Gastroesophageal sphincter (tissue), 4 donors: Measurements from ENCODE around the gene ANKRD40CL. TPM values are rescaled to one million over a fixed set of nuclear protein-coding genes. Genes with fewer than 3 reads are reported as not detected.

Experiments
- ATAC-seq: fragments of 150-250 bp; one replicate; pipeline ENCODE4 v1.9.1; 2016; ENCODE audit warnings: mild to moderate bottlenecking, moderate library complexity
- H3K27ac ChIP-seq, 4 donors: fragments of 200-600 bp; sonication (generic) in 3 of 4; 1 replicate in 3 of 4; 2 replicates in 1 of 4; pipeline ENCODE4 v1.5.1; 2016 to 2019
- H3K27me3 ChIP-seq: fragments of 200-600 bp; sonication (generic); one replicate; pipeline ENCODE4 v1.5.1; 2019
- H3K36me3 ChIP-seq, 2 donors: fragments of 200-600 bp; sonication (generic); one replicate each; pipeline ENCODE4 v1.5.1; 2019; ENCODE audit warnings: control low read depth in 1 of 2
- H3K4me1 ChIP-seq, 3 donors: fragments of 200-600 bp; sonication (generic); 1 replicate in 2 of 3; 2 replicates in 1 of 3; pipeline ENCODE4 v1.5.1; 2016 to 2019; ENCODE audit warnings: control low read depth in 2 of 3
- H3K4me3 ChIP-seq, 2 donors: fragments of 200-600 bp; sonication (generic); one replicate each; pipeline ENCODE4 v1.5.1; 2019; ENCODE audit warnings: mild to moderate bottlenecking in 1 of 2, moderate library complexity in 1 of 2
- H3K9me3 ChIP-seq, 3 donors: fragments of 200-600 bp; sonication (generic); one replicate each; pipeline ENCODE4 v1.5.1; 2017 to 2019; ENCODE audit warnings: control low read depth in 2 of 3
- EP300 ChIP-seq: sonication (generic); formaldehyde crosslinking; IDR thresholded peaks from one replicate; pipeline ENCODE4 v1.6.1; 2017; ENCODE audit warnings: antibody characterized with exemption, mild to moderate bottlenecking
- POLR2A ChIP-seq, 2 donors: fragments of 450-650 bp; IDR thresholded peaks; one replicate each; pipeline ENCODE4 v1.6.1; 2017; ENCODE audit warnings: antibody characterized with exemption in 2 of 2, mild to moderate bottlenecking in 2 of 2, moderate library complexity in 1 of 2
- POLR2AphosphoS5 ChIP-seq: sonication (generic); formaldehyde crosslinking; IDR thresholded peaks from one replicate; pipeline ENCODE4 v1.6.1; 2017; ENCODE audit warnings: antibody characterized with exemption
- WGBS, 2 donors: methylation state at CpG; one replicate each; pipeline ENCODE4 v1.1.5; 2018; ENCODE audit warnings: low coverage in 1 of 2; 5-methylcytosine and 5-hydroxymethylcytosine counted together
- total RNA-seq, 4 donors: library from RNA; depleted of rRNA; stranded (reverse); fragments of >200 nt; gene quantifications; one replicate each; pipeline ENCODE4 v1.1.0, GENCODE V29; 2016
- TF ChIP-seq, protein P1 (sequence below), 4 experiments: fragments of 200-600 bp in 2 of 4; fragments of 450-650 bp in 2 of 4; sonication (generic) in 1 of 4; IDR thresholded peaks; one replicate each; pipeline ENCODE4 v1.5.1; 2017 to 2019; ENCODE audit warnings: antibody characterized with exemption in 4 of 4, mild to moderate bottlenecking in 2 of 4, moderate library complexity in 2 of 4

Gene ANKRD40CL, protein sequence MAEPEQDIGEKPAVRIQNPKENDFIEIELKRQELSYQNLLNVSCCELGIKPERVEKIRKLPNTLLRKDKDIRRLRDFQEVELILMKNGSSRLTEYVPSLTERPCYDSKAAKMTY
- not detected for total RNA-seq

DNA sequence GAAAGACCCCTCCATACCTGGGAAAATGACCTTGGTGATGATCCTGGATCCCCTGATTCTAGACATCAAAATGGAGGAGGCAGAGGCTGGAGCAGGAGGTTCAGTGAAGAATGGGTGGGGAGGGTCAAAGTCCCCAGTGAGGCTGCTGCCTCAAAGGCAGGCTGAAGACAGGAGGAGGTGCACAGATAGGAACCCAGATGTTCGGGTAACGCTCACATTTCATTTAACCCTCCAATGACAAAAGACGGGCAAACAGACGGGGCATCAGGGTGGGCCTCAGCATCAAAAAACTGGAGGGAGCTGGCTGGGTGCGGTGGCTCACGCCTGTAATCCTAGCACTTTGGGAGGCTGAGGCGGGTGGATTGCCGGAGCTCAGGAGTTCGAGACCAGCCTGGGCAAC, at the start of gene ANKRD40CL:
Gene ANKRD40CL, minus strand, starts transcription at position 73 of the 400 bp plus-strand sequence. CDS start 605 bp downstream, outside the sequence.
- TF ChIP-seq, protein P1, sequence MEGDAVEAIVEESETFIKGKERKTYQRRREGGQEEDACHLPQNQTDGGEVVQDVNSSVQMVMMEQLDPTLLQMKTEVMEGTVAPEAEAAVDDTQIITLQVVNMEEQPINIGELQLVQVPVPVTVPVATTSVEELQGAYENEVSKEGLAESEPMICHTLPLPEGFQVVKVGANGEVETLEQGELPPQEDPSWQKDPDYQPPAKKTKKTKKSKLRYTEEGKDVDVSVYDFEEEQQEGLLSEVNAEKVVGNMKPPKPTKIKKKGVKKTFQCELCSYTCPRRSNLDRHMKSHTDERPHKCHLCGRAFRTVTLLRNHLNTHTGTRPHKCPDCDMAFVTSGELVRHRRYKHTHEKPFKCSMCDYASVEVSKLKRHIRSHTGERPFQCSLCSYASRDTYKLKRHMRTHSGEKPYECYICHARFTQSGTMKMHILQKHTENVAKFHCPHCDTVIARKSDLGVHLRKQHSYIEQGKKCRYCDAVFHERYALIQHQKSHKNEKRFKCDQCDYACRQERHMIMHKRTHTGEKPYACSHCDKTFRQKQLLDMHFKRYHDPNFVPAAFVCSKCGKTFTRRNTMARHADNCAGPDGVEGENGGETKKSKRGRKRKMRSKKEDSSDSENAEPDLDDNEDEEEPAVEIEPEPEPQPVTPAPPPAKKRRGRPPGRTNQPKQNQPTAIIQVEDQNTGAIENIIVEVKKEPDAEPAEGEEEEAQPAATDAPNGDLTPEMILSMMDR (IDR thresholded peaks at IDR 0.05): no peak
- no peak for TF ChIP-seq EP300
- no peak for TF ChIP-seq POLR2AphosphoS5
- TF ChIP-seq POLR2A (IDR thresholded peaks at IDR 0.05): no peak
- Histone ChIP-seq H3K4me1 (peaks cover 0 to 35% (median 23%) of the 10 kb centered on the region in 3 donors), H3K27me3 (no peaks in the 10 kb centered on the region), H3K9me3 (no peaks in the 10 kb centered on the region), H3K4me3 (no peak within 1 kb of the TSS), H3K36me3 (no peaks in the 10 kb centered on the region), H3K27ac (no peak within 1 kb of the TSS)
- 79 to 100% methylated on average over 5 to 9 of the region's 9 CpGs for WGBS, 2 donors
- no peak for ATAC-seq

DNA sequence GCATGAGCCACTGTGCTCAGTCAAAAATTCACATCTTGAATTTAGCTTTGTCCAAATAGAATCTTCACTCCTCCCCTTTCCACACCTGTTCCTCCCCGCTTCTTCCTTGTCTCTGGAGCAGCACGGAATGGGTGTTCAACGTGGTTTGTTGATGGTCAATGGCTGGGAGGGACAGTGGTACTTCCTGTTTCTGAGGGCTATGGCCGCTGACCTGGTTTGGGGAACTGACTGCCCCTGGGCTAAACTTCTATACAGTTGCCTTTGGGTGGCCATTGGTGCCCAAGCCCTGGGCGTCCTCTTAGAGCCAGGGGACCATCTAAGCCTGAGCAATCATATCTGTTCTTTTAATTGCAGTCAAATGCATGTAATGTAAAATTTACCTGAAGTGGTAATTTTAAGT, 49.0 kb upstream of the ANKRD40CL start:
- no peak for ATAC-seq
- TF ChIP-seq POLR2AphosphoS5: no peak
- TF ChIP-seq EP300: no peak
- TF ChIP-seq, protein P1 (IDR thresholded peaks at IDR 0.05): no peak
- no peak for TF ChIP-seq POLR2A (IDR thresholded peaks at IDR 0.05)

DNA sequence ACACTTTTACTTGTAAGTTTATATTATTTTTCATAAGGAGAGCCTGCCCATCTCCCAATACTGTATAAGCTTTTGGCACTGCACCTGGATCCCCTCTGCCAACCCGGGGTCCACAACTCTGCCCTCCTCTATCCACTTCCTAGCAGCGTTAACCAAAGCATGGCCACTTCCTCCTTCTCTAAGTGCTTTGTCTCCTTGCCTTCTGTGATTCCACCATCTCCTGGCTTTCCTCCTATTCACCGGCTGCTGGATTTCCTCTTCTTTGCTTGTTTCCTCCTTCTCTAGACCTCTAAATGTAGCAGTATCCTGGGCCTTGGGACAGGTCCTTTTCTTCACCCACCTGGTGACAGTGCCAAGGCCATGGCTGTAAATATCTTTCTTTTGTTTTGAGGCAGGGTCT, 48.1 kb upstream of the ANKRD40CL start:
- WGBS, 2 donors: 43 to 92% methylated on average over 3 of the region's 3 CpGs
- no peaks in the 10 kb centered on the region for H3K9me3 ChIP-seq
- no peak overlapping the region for H3K4me3 ChIP-seq
- TF ChIP-seq POLR2AphosphoS5 (no peak), POLR2A (IDR thresholded peaks at IDR 0.05) (no peak), EP300 (no peak)
- TF ChIP-seq, protein P1 (IDR thresholded peaks at IDR 0.05): no peak
- no peaks in the 10 kb centered on the region for H3K27me3 ChIP-seq
- H3K36me3 ChIP-seq: no peaks in the 10 kb centered on the region
- ATAC-seq: no peak
- peaks cover 0 to 8% (median 0%) of the 10 kb centered on the region in 3 donors for H3K4me1 ChIP-seq
- H3K27ac ChIP-seq: no peak overlapping the region

More for the DNA sequence above, 49.0 kb upstream of the ANKRD40CL start:
- Histone ChIP-seq H3K4me1 (peaks cover 0 to 8% (median 0%) of the 10 kb centered on the region in 3 donors), H3K9me3 (no peaks in the 10 kb centered on the region), H3K4me3 (no peak overlapping the region), H3K27me3 (no peaks in the 10 kb centered on the region), H3K27ac (no peak overlapping the region), H3K36me3 (no peaks in the 10 kb centered on the region)
- 79 to 83% methylated on average over 4 to 5 of the region's 5 CpGs for WGBS, 2 donors

DNA sequence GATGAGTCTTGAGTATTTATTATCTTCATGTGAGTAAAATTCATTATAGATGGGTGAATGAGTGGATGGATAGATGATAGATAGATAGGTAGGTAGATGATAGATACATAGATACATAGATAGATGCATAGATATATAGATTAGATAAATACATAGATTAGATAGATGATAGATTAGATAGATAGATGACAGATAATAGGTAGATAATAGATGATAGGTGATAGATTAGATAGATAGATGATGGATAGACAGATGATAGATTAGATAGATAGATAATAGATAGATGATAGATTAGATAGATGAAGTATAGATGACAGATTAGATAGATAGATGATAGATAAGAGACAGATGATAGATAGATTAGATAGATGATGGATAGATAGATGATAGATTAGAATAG, 46.3 kb upstream of the ANKRD40CL start:
- Histone ChIP-seq H3K4me1 (peaks cover 0 to 8% (median 0%) of the 10 kb centered on the region in 3 donors), H3K27me3 (no peaks in the 10 kb centered on the region), H3K36me3 (no peaks in the 10 kb centered on the region), H3K9me3 (no peaks in the 10 kb centered on the region), H3K4me3 (no peak overlapping the region), H3K27ac (no peak overlapping the region)
- ATAC-seq: no peak
- TF ChIP-seq POLR2AphosphoS5 (no peak), POLR2A (IDR thresholded peaks at IDR 0.05) (no peak), EP300 (no peak)
- TF ChIP-seq, protein P1 (IDR thresholded peaks at IDR 0.05): no peak

DNA sequence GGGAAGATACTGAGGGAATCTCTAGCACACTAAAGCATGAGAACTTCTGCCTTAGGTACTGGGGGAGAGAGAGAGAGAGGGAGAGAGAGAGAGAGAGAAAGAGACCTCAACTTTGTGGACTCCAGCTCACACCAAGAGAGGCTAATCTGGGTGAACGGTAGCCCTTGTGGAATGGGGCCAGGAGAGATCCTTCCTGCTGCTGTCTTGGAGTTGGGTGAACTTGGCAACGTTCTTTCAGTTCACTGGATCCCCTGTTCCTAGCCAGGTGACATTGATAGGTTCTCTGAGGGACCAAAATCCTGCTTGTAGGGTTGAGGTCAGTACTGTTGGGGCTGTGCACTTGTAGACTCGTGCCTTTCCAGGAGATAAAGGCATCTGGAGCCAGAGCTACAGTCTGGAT, 41.6 kb upstream of the ANKRD40CL start:
- H3K4me1 ChIP-seq: no peaks in the 10 kb centered on the region
- ATAC-seq: no peak
- 29% methylated on average over 1 of the region's 3 CpGs; no CpG with 5 or more reads in 1 of the 2 donors for WGBS, 2 donors
- H3K27ac ChIP-seq: no peak overlapping the region
- H3K9me3 ChIP-seq: no peaks in the 10 kb centered on the region
- no peaks in the 10 kb centered on the region for H3K36me3 ChIP-seq
- H3K27me3 ChIP-seq: no peaks in the 10 kb centered on the region
- TF ChIP-seq, protein P1 (IDR thresholded peaks at IDR 0.05): no peak
- no peak for TF ChIP-seq POLR2A (IDR thresholded peaks at IDR 0.05)
- no peak overlapping the region for H3K4me3 ChIP-seq
